Neutrophil (primary cell): Measurements from ENCODE around the gene LIM2.

Source experiments
- H3K27ac ChIP-seq: fragments of 200-600 bp; sonication (generic); 2 replicates; pipeline ENCODE4 v1.5.1; 2016; ENCODE audit warnings: mild to moderate bottlenecking, moderate library complexity
- H3K27me3 ChIP-seq: fragments of 200-600 bp; sonication (generic); 2 replicates; pipeline ENCODE4 v1.6.0; 2016; ENCODE audit warnings: mild to moderate bottlenecking
- H3K36me3 ChIP-seq: fragments of 200-600 bp; sonication (generic); 2 replicates; pipeline ENCODE4 v1.5.1; 2017
- H3K4me1 ChIP-seq, 2 experiments: fragments of 200-600 bp in 1 of 2; sonication (generic) in 1 of 2; 1 replicate in 1 of 2; 2 replicates in 1 of 2; pipeline versions ENCODE4 v1.5.1 to v1.6.1; 2013 to 2016; ENCODE audit warnings: low read depth in 1 of 2, low read length in 1 of 2, mild to moderate bottlenecking in 1 of 2, moderate library complexity in 1 of 2; ENCODE audit not compliant: control insufficient read depth in 1 of 2, insufficient read depth in 1 of 2
- H3K4me3 ChIP-seq, 2 experiments: fragments of 200-600 bp in 1 of 2; sonication (generic) in 1 of 2; 1 replicate in 1 of 2; 2 replicates in 1 of 2; pipeline ENCODE4 v1.5.1; 2013 to 2016; ENCODE audit warnings: low read depth in 1 of 2, low read length in 1 of 2, mild to moderate bottlenecking in 1 of 2, moderate library complexity in 1 of 2
- H3K9me3 ChIP-seq: fragments of 200-600 bp; sonication (generic); 2 replicates; pipeline ENCODE4 v1.5.1; 2016
- TF ChIP-seq, protein P1 (sequence below): fragments of 200-600 bp; sonication (generic); IDR thresholded peaks from 2 replicates; pipeline ENCODE4 v1.5.1; 2016; ENCODE audit warnings: antibody characterized with exemption

LIM2 gene

DNA sequence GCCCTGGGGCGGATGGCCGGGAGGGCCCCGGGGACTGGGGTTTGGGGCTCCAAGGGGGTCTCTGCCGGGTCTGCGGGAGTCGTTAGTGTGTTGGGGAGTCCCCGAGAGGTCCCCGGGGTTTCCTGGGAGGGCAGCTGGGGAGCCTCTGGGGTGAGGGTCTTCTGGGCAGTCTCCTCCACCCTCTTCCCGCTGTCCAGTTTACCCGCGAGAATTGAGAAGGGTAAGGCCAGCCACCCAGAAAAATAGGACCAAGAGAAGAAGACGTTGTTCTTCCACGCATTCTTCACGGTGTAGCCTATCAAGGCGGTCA lies 20.6 kb downstream of the LIM2 start:
- peaks cover 59 to 68% of the 10 kb centered on the region in 2 experiments for H3K4me1 ChIP-seq
- H3K9me3 ChIP-seq, result no peaks in the 10 kb centered on the region
- no peaks in the 10 kb centered on the region for H3K27me3 ChIP-seq
- TF ChIP-seq, protein P1, sequence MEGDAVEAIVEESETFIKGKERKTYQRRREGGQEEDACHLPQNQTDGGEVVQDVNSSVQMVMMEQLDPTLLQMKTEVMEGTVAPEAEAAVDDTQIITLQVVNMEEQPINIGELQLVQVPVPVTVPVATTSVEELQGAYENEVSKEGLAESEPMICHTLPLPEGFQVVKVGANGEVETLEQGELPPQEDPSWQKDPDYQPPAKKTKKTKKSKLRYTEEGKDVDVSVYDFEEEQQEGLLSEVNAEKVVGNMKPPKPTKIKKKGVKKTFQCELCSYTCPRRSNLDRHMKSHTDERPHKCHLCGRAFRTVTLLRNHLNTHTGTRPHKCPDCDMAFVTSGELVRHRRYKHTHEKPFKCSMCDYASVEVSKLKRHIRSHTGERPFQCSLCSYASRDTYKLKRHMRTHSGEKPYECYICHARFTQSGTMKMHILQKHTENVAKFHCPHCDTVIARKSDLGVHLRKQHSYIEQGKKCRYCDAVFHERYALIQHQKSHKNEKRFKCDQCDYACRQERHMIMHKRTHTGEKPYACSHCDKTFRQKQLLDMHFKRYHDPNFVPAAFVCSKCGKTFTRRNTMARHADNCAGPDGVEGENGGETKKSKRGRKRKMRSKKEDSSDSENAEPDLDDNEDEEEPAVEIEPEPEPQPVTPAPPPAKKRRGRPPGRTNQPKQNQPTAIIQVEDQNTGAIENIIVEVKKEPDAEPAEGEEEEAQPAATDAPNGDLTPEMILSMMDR, result no peak
- H3K36me3 ChIP-seq, result no peaks in the 10 kb centered on the region
- H3K27ac ChIP-seq, result peak overlapping the region; percentile 86
- H3K4me3 ChIP-seq, result peak overlapping the region; percentile 90 to 96

DNA sequence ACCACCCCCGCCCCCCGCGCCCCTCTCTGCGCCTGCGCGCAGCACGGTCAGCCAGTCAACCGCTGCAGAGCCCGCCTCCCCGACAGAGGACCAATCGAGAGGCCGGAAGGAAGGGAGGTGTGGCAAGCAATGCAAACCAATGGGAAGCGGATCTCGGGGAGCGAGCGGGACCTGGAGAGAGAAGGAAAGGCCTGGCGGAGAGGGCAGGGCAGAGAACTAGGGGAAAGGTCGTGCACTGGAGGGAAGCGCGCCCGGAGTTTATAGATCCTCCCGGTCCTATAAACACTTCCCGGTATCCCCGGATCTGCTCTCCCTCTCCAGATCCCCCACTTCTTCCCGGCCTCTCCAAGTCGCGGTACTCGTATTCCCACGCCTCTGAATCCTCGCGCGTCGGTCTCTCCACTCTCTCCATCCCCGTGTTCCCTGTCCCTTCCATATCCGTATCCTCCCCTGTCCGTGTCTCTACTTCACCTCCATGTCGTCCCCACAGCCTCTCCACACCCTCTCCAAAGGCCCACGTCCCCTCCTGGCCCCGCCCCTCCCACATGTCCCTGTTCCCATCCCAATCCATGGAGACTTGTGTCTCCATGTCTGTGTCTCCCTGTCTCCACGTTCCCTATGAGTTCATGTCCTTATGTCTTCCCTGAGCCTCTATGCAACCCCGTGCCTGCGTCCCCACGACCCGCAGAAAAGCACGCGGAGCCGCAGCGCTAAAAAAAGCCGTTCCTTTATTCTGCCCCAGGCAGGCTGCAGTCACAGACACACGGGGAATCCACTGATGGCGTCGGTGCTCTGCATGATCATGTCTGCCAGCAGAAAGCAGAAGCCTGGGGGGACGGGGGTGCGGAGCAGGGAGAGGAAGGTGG lies 21.2 kb downstream of the LIM2 start:
- H3K27me3 ChIP-seq, result no peaks in the 10 kb centered on the region
- peaks cover 53 to 62% of the 10 kb centered on the region in 2 experiments for H3K4me1 ChIP-seq
- TF ChIP-seq, protein P1, result no peak
- no peaks in the 10 kb centered on the region for H3K9me3 ChIP-seq
- peak overlapping the region; percentile 90 to 96 for H3K4me3 ChIP-seq
- H3K27ac ChIP-seq, result peak overlapping the region; percentile 86
- H3K36me3 ChIP-seq, result no peaks in the 10 kb centered on the region

DNA sequence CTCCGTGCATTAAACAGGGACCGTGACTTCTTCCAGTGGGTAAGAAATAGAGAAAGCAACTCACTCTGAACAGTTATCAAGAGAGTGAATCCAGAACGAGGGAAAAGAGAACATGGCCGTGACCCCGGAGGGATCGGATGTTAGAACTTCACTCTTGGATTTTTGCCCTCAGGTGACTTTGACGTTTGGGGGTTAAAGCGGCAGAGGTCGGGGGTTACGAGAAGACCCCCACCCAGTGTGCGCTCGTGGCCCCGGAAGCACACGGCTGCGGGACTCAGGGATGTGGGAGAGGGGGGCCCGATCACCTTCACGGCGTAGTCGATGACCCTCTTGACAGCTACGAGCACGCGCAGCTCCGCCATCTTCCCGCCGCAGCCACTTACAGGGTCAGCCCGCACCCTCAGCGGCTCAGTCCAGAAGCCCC lies 21.8 kb downstream of the LIM2 start, which contains the start of gene ETFB:
Gene ETFB (minus strand): TSS at position 424 of the 424 bp plus-strand sequence. CDS start 62 bp downstream, at position 362.
- H3K9me3 ChIP-seq, result no peaks in the 10 kb centered on the region
- peaks cover 47 to 55% of the 10 kb centered on the region in 2 experiments for H3K4me1 ChIP-seq
- H3K4me3 ChIP-seq, result peak within 1 kb of the TSS; percentile 90 to 96
- TF ChIP-seq, protein P1, result peak; percentile 15
- H3K36me3 ChIP-seq, result no peaks in the 10 kb centered on the region
- no peaks in the 10 kb centered on the region for H3K27me3 ChIP-seq
- peak within 1 kb of the TSS; percentile 86 for H3K27ac ChIP-seq

DNA sequence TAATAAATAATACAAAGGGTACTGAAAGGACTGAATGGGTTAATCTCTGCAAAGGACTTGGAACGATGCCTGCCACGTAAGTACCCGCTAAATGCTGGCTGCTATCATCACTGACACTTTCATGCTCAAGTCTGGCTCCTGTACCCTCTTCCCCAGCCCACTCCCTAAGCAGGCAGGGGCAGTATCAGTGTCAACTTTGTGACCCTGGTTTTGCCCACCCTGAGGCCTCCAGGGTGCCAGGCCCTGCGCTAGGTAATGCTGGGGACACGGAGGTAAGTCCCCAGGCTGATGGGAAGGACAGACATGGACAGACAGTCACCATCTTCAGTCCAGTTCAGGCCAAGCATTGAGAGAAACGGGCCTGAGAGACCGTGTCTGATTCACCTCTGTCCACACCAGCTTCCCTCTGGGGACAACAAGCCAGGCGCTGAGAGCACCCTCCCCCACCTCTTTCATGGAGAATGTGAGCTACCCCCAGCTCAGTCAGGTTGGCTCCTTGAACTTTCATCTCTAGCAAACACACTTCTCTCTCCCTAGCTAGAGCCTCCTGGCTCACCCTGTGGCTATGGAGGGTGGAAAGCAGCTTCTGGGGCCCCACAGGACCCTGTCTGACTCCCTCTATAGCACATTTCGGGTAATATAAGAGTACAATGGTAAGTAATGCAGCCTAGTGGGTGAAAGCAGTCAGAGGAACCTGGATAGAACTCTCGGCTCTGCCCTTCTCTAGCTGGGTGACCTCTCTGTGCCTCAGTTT lies 22.4 kb downstream of the LIM2 start:
- H3K27me3 ChIP-seq, result no peaks in the 10 kb centered on the region
- peak overlapping the region; percentile 86 for H3K27ac ChIP-seq
- peaks cover 41 to 49% of the 10 kb centered on the region in 2 experiments for H3K4me1 ChIP-seq
- TF ChIP-seq, protein P1, result no peak
- no peaks in the 10 kb centered on the region for H3K36me3 ChIP-seq
- H3K9me3 ChIP-seq, result no peaks in the 10 kb centered on the region
- H3K4me3 ChIP-seq, result peak overlapping the region; percentile 90 to 96

DNA sequence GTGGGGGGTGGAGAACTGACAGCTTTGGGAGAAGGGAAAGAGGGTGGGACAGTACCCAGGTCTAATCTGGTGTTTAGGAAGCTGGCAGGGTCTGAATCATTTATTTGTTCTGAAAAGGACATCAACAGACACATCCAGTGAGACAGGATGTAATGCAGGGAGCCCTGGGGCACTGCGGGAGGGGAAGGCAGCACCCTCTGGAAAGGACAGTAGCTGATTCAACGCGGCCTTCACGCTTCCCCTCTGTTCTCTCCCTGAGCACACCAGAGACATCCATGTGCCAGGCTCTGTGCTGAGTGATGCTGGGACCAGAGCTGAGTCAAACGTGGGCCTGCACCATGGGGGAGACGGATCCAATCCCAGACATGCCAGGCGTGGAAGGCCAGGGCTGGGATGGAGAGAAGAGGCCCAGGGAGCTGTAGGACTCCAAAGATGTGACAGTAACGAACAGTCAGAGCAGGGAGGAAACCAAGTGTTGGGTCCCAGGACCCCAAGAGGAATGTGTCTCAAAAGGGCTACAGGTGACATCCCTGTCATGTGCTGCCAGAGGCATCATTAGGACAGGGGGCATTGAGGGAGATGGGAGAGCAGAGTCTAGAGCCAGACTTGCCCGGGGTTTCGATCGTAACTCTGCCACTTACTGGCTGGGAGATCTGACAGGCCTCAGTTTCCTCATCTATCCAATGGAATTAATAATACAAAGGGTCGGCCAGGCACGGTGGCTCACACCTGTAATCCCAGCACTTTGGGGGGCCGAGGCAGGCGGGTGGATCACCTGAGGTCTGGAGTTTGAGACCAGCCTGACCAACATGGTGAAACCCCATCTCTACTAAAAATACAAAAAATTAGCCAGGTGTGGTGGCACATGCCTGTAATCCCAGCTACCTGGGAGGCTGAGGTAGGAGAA lies 23.3 kb downstream of the LIM2 start:
- TF ChIP-seq, protein P1, result no peak
- peaks cover 36 to 40% of the 10 kb centered on the region in 2 experiments for H3K4me1 ChIP-seq
- H3K36me3 ChIP-seq, result no peaks in the 10 kb centered on the region
- H3K4me3 ChIP-seq, result no peak overlapping the region
- H3K27me3 ChIP-seq, result no peaks in the 10 kb centered on the region
- no peak overlapping the region for H3K27ac ChIP-seq
- no peaks in the 10 kb centered on the region for H3K9me3 ChIP-seq
